Measurements from ENCODE around the gene C2CD3.

The C2CD3 gene

GRCh38 chr11:74015919-74016684 lies 154.7 kb downstream of the C2CD3 start:
- H3K4me3 ChIP-seq (ENCODE audit: control insufficient read depth, low read depth, low read length): no peak overlapping the region
- TF ChIP-seq CTCF (conservative IDR thresholded peaks at IDR 0.05; ENCODE audit: control insufficient read depth, insufficient read depth, low read depth, low read length): no peak
- DNase-seq (ENCODE audit: low read depth): no peak

GRCh38 chr11:74014880-74015279 lies 155.9 kb downstream of the C2CD3 start:
- no peak overlapping the region for H3K4me3 ChIP-seq (ENCODE audit: control insufficient read depth, low read depth, low read length)
- no peak for TF ChIP-seq CTCF (conservative IDR thresholded peaks at IDR 0.05; ENCODE audit: control insufficient read depth, insufficient read depth, low read depth, low read length)
- no peak for DNase-seq (ENCODE audit: low read depth)

GRCh38 chr11:74013141-74013540 lies 157.7 kb downstream of the C2CD3 start:
- no peak overlapping the region for H3K4me3 ChIP-seq (ENCODE audit: control insufficient read depth, low read depth, low read length)
- no peak for DNase-seq (ENCODE audit: low read depth)
- no peak for TF ChIP-seq CTCF (conservative IDR thresholded peaks at IDR 0.05; ENCODE audit: control insufficient read depth, insufficient read depth, low read depth, low read length)

- DNase-seq (ENCODE audit: low read depth): no peak
- no peak overlapping the region for H3K4me3 ChIP-seq (ENCODE audit: control insufficient read depth, low read depth, low read length)
- no peak for TF ChIP-seq CTCF (conservative IDR thresholded peaks at IDR 0.05; ENCODE audit: control insufficient read depth, insufficient read depth, low read depth, low read length)
Measured at GRCh38 chr11:74012074-74012809, 158.6 kb downstream of the C2CD3 start.

GRCh38 chr11:74011360-74012073 lies 159.3 kb downstream of the C2CD3 start:
- peak; percentile 77 for DNase-seq (ENCODE audit: low read depth)
- TF ChIP-seq CTCF (conservative IDR thresholded peaks at IDR 0.05; ENCODE audit: control insufficient read depth, insufficient read depth, low read depth, low read length): no peak
- no peak overlapping the region for H3K4me3 ChIP-seq (ENCODE audit: control insufficient read depth, low read depth, low read length)

- no peak for TF ChIP-seq CTCF (conservative IDR thresholded peaks at IDR 0.05; ENCODE audit: control insufficient read depth, insufficient read depth, low read depth, low read length)
- DNase-seq (ENCODE audit: low read depth): no peak
- H3K4me3 ChIP-seq (ENCODE audit: control insufficient read depth, low read depth, low read length): no peak overlapping the region
Measured at GRCh38 chr11:74010306-74011300, 160.2 kb downstream of the C2CD3 start.
